ENCODE data around the gene RTN4. TPM values are rescaled to one million over a fixed set of nuclear protein-coding genes. Genes with fewer than 3 reads are reported as not detected.
A peak's percentile ranks its signal among the peaks of the same experiment; 100 is the strongest.

Gene RTN4
- total RNA-seq, 1 experiment from 2014 or later, result 187 TPM

- no peak for DNase-seq (ENCODE audit: low spot score)
Observed at GRCh38 chr2:54952978-54953456, 97.2 kb downstream of the RTN4 start.

- DNase-seq (ENCODE audit: low spot score), result no peak
Observed at GRCh38 chr2:54952425-54952824, 97.8 kb downstream of the RTN4 start.

DNA sequence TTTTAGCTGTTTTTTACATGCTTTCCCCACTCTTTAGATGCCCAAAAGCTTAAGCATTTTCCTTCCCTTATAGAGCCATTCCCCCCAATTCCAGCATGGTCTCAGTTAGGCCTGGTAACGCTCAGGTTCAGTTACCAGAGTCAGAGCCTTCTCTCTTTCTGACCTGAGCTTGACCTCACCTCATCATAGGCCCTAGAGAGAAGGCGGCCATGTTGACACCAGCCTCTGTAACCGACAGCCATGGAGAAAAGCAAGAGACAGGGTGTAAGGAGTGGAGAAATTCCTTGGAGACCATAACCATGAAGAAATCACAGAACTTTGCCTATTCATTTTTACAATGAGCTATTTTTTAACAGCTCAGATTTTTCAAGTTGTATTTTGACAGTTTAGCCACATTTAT is 99.4 kb downstream of the RTN4 start:
- no peak for DNase-seq (ENCODE audit: low spot score)

- DNase-seq (ENCODE audit: low spot score), result no peak
Observed at GRCh38 chr2:54949431-54949830, 100.8 kb downstream of the RTN4 start.

GRCh38 chr2:54948120-54948519 is 102.1 kb downstream of the RTN4 start:
- no peak for DNase-seq (ENCODE audit: low spot score)

GRCh38 chr2:54947646-54948045 is 102.6 kb downstream of the RTN4 start:
- DNase-seq (ENCODE audit: low spot score), result no peak

GRCh38 chr2:54947136-54947535 is 103.1 kb downstream of the RTN4 start:
- no peak for DNase-seq (ENCODE audit: low spot score)

DNA sequence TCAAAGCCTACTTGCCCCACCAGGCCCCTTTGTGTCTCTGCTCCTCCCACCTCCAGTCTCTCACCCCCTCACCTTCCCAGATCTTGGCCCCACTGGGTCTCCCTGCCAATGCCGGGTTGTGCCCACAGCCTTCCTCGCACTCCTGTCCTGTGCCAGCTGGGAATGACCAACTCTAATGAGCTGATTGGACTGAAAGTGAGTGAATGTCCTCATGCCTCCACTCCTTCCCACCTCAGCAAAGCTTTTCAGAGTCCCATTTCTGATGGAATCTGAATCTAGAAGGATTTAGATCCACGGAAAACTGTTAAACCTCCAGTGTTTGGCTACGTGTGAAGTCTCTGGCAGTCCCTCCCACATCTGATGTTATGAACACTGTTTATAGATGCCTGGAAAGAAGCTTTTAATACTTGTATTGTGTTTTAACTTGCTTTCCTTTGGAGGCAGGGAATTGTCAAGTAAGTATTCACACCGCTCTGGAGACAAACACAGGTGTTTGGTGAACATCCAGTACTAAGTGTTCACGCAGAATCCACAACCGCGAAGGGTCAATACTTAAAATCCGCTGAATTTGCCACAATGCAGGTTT is 103.9 kb downstream of the RTN4 start:
- DNase-seq (ENCODE audit: low spot score), result no peak

DNA sequence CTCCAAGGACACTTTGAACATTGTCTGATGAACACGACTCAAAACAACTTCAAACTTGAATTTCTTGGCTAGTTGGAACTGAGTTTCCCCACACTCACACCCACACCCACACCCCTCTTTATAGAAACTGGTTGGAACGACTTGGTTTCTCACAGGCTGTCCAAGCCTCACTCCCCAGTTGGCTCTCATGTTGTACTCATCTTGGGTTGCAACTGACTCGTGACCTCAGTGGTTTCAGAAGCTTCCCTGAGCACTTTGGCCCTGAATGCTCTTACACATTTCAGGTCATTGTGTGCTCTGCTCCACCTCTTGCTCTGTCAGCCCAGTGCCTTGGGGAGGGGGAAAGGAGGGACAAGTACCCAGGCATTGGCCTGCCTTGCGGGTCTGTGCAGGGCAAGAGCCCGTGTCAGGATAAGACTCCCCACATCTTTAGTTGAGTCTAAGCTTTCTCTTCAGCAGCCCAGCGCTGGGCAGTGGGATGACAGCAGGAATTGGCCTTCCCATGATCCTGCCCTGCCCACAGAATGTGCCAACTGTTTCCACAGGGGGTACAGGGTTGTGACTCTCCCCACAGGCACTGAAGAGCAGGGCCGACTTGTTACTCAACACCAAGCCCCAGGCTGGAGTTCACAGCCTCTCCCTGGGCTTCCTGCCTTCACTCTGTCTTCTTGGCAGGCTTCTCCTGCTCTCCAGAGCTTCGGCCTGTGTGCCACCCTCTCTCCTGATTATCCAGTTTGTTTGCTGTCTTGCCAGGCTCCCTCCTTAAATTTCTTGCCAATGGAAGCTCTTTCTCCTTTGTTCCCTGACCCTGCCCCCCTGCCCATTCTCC is 104.6 kb downstream of the RTN4 start:
- peak; percentile 29 for DNase-seq (ENCODE audit: low spot score)

DNA sequence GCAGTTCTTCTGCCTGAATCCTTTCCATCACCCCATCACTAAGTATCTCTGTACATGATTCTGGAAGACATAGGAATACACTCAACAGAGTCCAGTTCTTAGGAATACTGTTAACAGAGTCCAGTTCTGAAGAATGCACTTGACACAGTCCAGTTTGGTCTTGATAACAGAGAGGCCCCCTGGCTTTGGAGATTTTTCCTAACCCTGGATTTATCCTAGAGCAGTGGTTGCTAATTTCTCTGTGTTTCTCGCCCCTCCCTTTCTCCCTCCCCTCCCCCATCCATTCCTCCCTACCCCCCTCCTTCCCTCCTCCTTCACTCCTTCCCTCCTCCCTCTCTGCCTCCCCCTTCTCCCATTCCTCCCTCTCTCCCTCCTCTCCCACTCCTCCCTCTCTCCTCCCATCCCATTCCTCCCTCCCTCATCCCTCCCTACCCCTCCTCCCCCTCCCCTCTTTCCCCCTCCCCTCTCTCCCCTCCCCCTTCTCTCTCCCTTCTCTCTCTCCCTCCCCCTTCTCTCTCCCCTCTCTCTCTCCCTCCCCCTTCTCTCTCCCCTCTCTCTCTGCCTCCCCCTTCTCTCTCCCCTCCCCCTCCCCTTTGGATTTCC is 105.4 kb downstream of the RTN4 start:
- no peak for DNase-seq (ENCODE audit: low spot score)

DNA sequence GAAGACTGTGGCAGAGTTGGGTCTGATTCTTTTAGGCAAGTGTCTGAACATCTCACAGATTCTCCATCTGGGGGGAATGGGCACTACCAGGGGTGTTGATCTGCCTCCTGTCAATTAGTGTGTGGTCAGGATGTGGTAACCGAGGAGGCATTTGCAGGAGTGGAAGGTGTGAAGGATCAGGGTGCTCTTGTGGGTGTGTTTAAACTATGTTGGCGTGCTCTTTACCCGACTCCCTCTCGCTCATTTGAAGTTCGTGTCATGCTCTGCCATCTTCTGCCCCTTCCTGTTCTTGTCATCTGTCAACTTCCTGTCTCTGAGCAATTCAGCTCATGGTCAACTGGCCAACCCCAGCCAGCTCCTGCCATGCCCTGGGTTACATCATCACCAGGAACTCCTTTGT is 107.9 kb downstream of the RTN4 start:
- no peak for DNase-seq (ENCODE audit: low spot score)

- no peak for DNase-seq (ENCODE audit: low spot score)
Observed at GRCh38 chr2:54941248-54941984, 108.8 kb downstream of the RTN4 start.

- no peak for DNase-seq (ENCODE audit: low spot score)
Observed at GRCh38 chr2:54940723-54941122, 109.5 kb downstream of the RTN4 start.

DNA sequence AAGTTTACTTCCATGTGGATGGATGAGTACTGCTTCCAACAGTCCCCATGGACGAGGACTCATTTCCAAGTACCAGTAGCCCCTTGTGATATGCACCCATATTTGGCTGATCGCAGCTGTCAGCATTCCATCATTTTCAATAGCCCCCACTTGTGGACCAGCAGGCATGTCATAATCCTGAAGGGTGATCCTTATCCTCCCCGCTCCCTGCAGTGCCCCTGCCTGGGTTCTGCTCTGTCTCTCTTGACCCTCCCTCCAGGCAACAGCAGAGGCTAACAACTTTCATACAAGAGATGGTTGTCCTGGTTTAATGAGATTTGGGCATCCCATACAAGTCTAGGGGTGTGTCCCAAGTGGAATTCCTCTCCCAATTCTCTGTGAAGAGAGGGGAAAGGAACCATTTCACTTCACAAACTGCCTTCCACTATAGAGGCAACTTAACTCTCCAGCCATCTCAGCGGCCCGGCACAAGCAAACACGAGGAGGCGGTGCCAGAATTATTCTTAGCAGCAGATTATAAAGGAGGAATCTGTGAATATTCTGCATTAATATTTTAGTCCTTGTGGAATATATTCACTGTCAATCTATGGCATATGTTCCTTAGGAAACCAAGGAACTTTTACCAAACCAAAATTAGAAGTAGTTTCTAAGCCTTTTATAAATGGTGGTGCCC is 110.7 kb downstream of the RTN4 start:
- no peak for DNase-seq (ENCODE audit: low spot score)

GRCh38 chr2:54936766-54937165 is 113.5 kb downstream of the RTN4 start:
- no peak for DNase-seq (ENCODE audit: low spot score)

DNA sequence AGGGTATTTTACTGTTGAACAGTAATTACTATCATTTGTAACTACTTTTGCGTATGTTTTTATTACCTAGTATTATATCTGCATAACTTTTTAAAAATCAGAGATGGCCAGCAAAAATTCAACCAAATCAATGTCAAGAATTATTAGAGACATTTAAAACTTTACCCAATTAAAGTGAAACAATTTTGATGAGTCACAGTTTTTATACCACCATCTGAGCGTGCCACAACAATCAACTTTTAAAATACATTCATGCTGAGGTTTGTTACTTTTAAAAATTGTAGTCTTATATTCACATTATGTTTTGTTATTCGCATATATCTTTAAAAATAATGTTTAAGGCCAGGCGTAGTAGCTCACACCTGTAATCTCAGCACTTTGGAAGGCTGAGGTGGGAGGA is 114.9 kb downstream of the RTN4 start:
- no peak for DNase-seq (ENCODE audit: low spot score)

- no peak for DNase-seq (ENCODE audit: low spot score)
Observed at GRCh38 chr2:54931473-54931872, 118.8 kb downstream of the RTN4 start.

- no peak for DNase-seq (ENCODE audit: low spot score)
Observed at GRCh38 chr2:54928719-54929118, 121.5 kb downstream of the RTN4 start.

GRCh38 chr2:54927751-54928615 is 122.3 kb downstream of the RTN4 start:
- no peak for DNase-seq (ENCODE audit: low spot score)

- DNase-seq (ENCODE audit: low spot score), result no peak
Observed at GRCh38 chr2:54927085-54927750, 123.0 kb downstream of the RTN4 start.
